Small intestine (tissue), 7 donors: ENCODE measurements around the gene FHIP1A. TPM values are rescaled to one million over a fixed set of nuclear protein-coding genes. Genes with fewer than 3 reads are reported as not detected.
"Not testable (repeated sequence)": the region's sequence is repeated elsewhere in the genome, so short reads cannot be mapped to it uniquely, and the experiment has no call there.

Source experiments
- DNase-seq, 2 donors: peaks; one replicate each; pipeline versions ENCODE4 v3.0.0 to v3.0.0-alpha.2; 2013
- FAIRE-seq: peaks from 2 replicates; lab custom pipeline; 2012; peaks lifted over from hg19 to GRCh38; lab: Jason Lieb, UNC
- H3K27ac ChIP-seq, 3 donors: one replicate each; pipeline ENCODE4 v1.5.1; 2013; ENCODE audit warnings: low read length in 2 of 3, mild to moderate bottlenecking in 2 of 3, control low read depth in 1 of 3, inconsistent platforms in 1 of 3, low read depth in 1 of 3, moderate library complexity in 1 of 3
- H3K27me3 ChIP-seq, 3 donors: one replicate each; pipeline ENCODE4 v1.6.1; 2013; ENCODE audit warnings: low read length in 3 of 3, inconsistent platforms in 1 of 3; ENCODE audit not compliant: control insufficient read depth in 3 of 3, insufficient read depth in 3 of 3
- H3K36me3 ChIP-seq, 3 donors: one replicate each; pipeline ENCODE4 v1.6.1; 2013; ENCODE audit warnings: low read length in 3 of 3, inconsistent platforms in 1 of 3, low read depth in 1 of 3, mild to moderate bottlenecking in 1 of 3, moderate library complexity in 1 of 3; ENCODE audit not compliant: control insufficient read depth in 3 of 3, insufficient read depth in 2 of 3
- H3K4me1 ChIP-seq, 3 donors: one replicate each; pipeline ENCODE4 v1.6.1; 2013; ENCODE audit warnings: low read length in 2 of 3, inconsistent platforms in 1 of 3, low read depth in 1 of 3, mild to moderate bottlenecking in 1 of 3, moderate library complexity in 1 of 3; ENCODE audit not compliant: control insufficient read depth in 3 of 3, insufficient read depth in 2 of 3
- H3K4me3 ChIP-seq, 3 donors: one replicate each; pipeline ENCODE4 v1.5.1; 2013; ENCODE audit warnings: low read length in 3 of 3, control low read depth in 1 of 3, inconsistent platforms in 1 of 3, low read depth in 1 of 3, mild to moderate bottlenecking in 1 of 3, moderate library complexity in 1 of 3
- H3K9me3 ChIP-seq, 2 donors: one replicate each; pipeline ENCODE4 v1.6.1; 2013; ENCODE audit warnings: low read depth in 1 of 2, low read length in 1 of 2; ENCODE audit not compliant: control insufficient read depth in 2 of 2, insufficient read depth in 1 of 2
- WGBS, 3 donors: extraction: QIAGEN DNeasy Blood & Tissue Kit; methylation state at CpG; one replicate each; pipeline ENCODE4 v1.1.7; 2013; 5-methylcytosine and 5-hydroxymethylcytosine counted together
- polyA plus RNA-seq, 4 donors: library from polyadenylated mRNA; stranded (reverse) in 3 of 4; unstranded in 1 of 4; fragments of 200-250 nt in 3 of 4; fragments of 120-200 nt in 1 of 4; gene quantifications; one replicate each; pipeline versions ENCODE4 v1.2.1 to v1.2.3, GENCODE V29; 2013
- donor health status: healthy with polysubstance abuse.
- donor health status: control.
- donor health status: control.
- donor health status: Bipolar disorder and iron deficiency.
- donor health status: healthy.

Gene FHIP1A
- polyA plus RNA-seq, 4 donors = 0.67 to 5.4 (median 1.6) TPM

GRCh38 chr4:151395873-151396272, 13.1 kb upstream of the FHIP1A start:
- H3K9me3 ChIP-seq = no peaks in the 10 kb centered on the region
- H3K36me3 ChIP-seq = no peaks in the 10 kb centered on the region
- FAIRE-seq (no peak), DNase-seq (no peak)
- no peak overlapping the region for H3K4me3 ChIP-seq
- H3K27ac ChIP-seq = no peak overlapping the region
- no peaks in the 10 kb centered on the region for H3K27me3 ChIP-seq
- no peaks in the 10 kb centered on the region for H3K4me1 ChIP-seq

- Histone ChIP-seq H3K27ac (no peak overlapping the region), H3K27me3 (no peaks in the 10 kb centered on the region), H3K36me3 (no peaks in the 10 kb centered on the region), H3K9me3 (no peaks in the 10 kb centered on the region), H3K4me1 (no peaks in the 10 kb centered on the region), H3K4me3 (no peak overlapping the region)
- DNase-seq (no peak), FAIRE-seq (no peak)
- 91 to 97% (median 92%) methylated on average over 3 of the region's 3 CpGs for WGBS, 3 donors
These were observed 8.6 kb upstream of the FHIP1A start for GRCh38 chr4:151400343-151400742.

GRCh38 chr4:151401739-151402138, 7.2 kb upstream of the FHIP1A start:
- H3K4me1 ChIP-seq = no peaks in the 10 kb centered on the region
- no peaks in the 10 kb centered on the region for H3K36me3 ChIP-seq
- DNase-seq (no peak), FAIRE-seq (no peak)
- WGBS, 3 donors = 48 to 83% (median 58%) methylated on average over 2 of the region's 2 CpGs
- H3K27ac ChIP-seq = peak overlapping the region in 2 of 3 donors; percentile 35 to 46
- H3K4me3 ChIP-seq = no peak overlapping the region
- no peaks in the 10 kb centered on the region for H3K27me3 ChIP-seq
- no peaks in the 10 kb centered on the region for H3K9me3 ChIP-seq

GRCh38 chr4:151402145-151402865, 6.7 kb upstream of the FHIP1A start:
- H3K9me3 ChIP-seq = no peaks in the 10 kb centered on the region
- H3K27ac ChIP-seq = peak overlapping the region in 2 of 3 donors; percentile 15 to 46
- FAIRE-seq (no peak), DNase-seq (peak; percentile 90 to 95)
- H3K4me3 ChIP-seq = no peak overlapping the region
- H3K36me3 ChIP-seq = no peaks in the 10 kb centered on the region
- no peaks in the 10 kb centered on the region for H3K27me3 ChIP-seq
- H3K4me1 ChIP-seq = no peaks in the 10 kb centered on the region
- WGBS, 3 donors = 31 to 57% (median 50%) methylated on average over 8 of the region's 8 CpGs

GRCh38 chr4:151403656-151404055, 5.3 kb upstream of the FHIP1A start:
- H3K36me3 ChIP-seq = no peaks in the 10 kb centered on the region
- H3K4me3 ChIP-seq = no peak overlapping the region
- no peak for FAIRE-seq
- H3K27ac ChIP-seq = no peak overlapping the region
- peak; percentile 28 to 68 for DNase-seq
- H3K27me3 ChIP-seq = no peaks in the 10 kb centered on the region
- peaks cover 0 to 7% (median 0%) of the 10 kb centered on the region in 3 donors for H3K4me1 ChIP-seq
- H3K9me3 ChIP-seq = no peaks in the 10 kb centered on the region
- WGBS, 3 donors = 13 to 35% (median 25%) methylated on average over 1 of the region's 1 CpG

GRCh38 chr4:151404802-151405201, 4.2 kb upstream of the FHIP1A start:
- not testable (repeated sequence) for H3K27ac ChIP-seq, FAIRE-seq, H3K4me3 ChIP-seq, H3K9me3 ChIP-seq, H3K27me3 ChIP-seq, H3K4me1 ChIP-seq, DNase-seq, H3K36me3 ChIP-seq
- WGBS, 3 donors = 89 to 92% (median 90%) methylated on average over 7 of the region's 7 CpGs

- 76 to 90% (median 82%) methylated on average over 4 of the region's 4 CpGs for WGBS, 3 donors
- Histone ChIP-seq H3K27me3 (no peaks in the 10 kb centered on the region), H3K4me1 (peaks cover 0 to 14% (median 0%) of the 10 kb centered on the region in 3 donors), H3K36me3 (no peaks in the 10 kb centered on the region), H3K9me3 (no peaks in the 10 kb centered on the region), H3K4me3 (no peak overlapping the region), H3K27ac (no peak overlapping the region)
- no peak for FAIRE-seq
- DNase-seq = no peak
These were observed 2.0 kb upstream of the FHIP1A start for GRCh38 chr4:151407018-151407417.

GRCh38 chr4:151407466-151408379, 1.3 kb upstream of the FHIP1A start:
- peak; percentile 43 to 66 for DNase-seq
- FAIRE-seq = no peak

More at GRCh38 chr4:151407466-151408379, 1.3 kb upstream of the FHIP1A start:
- Histone ChIP-seq H3K27ac (peak overlapping the region; percentile 71 to 86 (median 77)), H3K36me3 (no peaks in the 10 kb centered on the region), H3K4me3 (peak overlapping the region; percentile 11 to 83 (median 73)), H3K27me3 (no peaks in the 10 kb centered on the region), H3K4me1 (peaks cover 0 to 14% (median 0%) of the 10 kb centered on the region in 3 donors), H3K9me3 (no peaks in the 10 kb centered on the region)
- 6 to 16% (median 12%) methylated on average over 28 to 29 of the region's 29 CpGs for WGBS, 3 donors
